Osteocyte (in vitro differentiated cells): Measurements from ENCODE around the gene PPFIA4. TPM values are rescaled to one million over a fixed set of nuclear protein-coding genes. Genes with fewer than 3 reads are reported as not detected.

Experiments
- DNase-seq: peaks from one replicate; pipeline ENCODE4 v3.0.0; 2021; ENCODE audit warnings: mixed read lengths; ENCODE audit not compliant: unreplicated experiment; ENCODE audit errors: extremely low spot score
- H3K27ac Mint-ChIP-seq: one replicate; pipeline ENCODE4 v1.8.0; 2021; ENCODE audit warnings: mild to moderate bottlenecking, mixed read lengths; ENCODE audit not compliant: unreplicated experiment
- H3K27me3 Mint-ChIP-seq: one replicate; pipeline ENCODE4 v1.8.0; 2021; ENCODE audit warnings: mixed read lengths; ENCODE audit not compliant: unreplicated experiment
- H3K36me3 Mint-ChIP-seq: one replicate; pipeline ENCODE4 v1.8.0; 2021; ENCODE audit warnings: mixed read lengths; ENCODE audit not compliant: unreplicated experiment
- H3K4me1 Mint-ChIP-seq: one replicate; pipeline ENCODE4 v1.8.0; 2021; ENCODE audit warnings: mixed read lengths; ENCODE audit not compliant: unreplicated experiment
- H3K4me3 Mint-ChIP-seq: one replicate; pipeline ENCODE4 v1.8.0; 2021; ENCODE audit warnings: mild to moderate bottlenecking, moderate library complexity, mixed read lengths; ENCODE audit not compliant: unreplicated experiment
- H3K9me3 Mint-ChIP-seq: one replicate; pipeline ENCODE4 v1.8.0; 2021; ENCODE audit warnings: mixed read lengths; ENCODE audit not compliant: unreplicated experiment
- CTCF ChIP-seq: fragments of 200-600 bp; sonication (generic); IDR thresholded peaks from 2 replicates; pipeline ENCODE4 v1.5.0; 2021; ENCODE audit warnings: antibody characterized with exemption, mild to moderate bottlenecking, moderate library complexity
- total RNA-seq: library from RNA; stranded (reverse); gene quantifications from 2 replicates; pipeline ENCODE4 v1.2.1, GENCODE V29; 2021

Gene PPFIA4
- total RNA-seq, 1 donor from 2014 or later, result 1.4 TPM

DNA sequence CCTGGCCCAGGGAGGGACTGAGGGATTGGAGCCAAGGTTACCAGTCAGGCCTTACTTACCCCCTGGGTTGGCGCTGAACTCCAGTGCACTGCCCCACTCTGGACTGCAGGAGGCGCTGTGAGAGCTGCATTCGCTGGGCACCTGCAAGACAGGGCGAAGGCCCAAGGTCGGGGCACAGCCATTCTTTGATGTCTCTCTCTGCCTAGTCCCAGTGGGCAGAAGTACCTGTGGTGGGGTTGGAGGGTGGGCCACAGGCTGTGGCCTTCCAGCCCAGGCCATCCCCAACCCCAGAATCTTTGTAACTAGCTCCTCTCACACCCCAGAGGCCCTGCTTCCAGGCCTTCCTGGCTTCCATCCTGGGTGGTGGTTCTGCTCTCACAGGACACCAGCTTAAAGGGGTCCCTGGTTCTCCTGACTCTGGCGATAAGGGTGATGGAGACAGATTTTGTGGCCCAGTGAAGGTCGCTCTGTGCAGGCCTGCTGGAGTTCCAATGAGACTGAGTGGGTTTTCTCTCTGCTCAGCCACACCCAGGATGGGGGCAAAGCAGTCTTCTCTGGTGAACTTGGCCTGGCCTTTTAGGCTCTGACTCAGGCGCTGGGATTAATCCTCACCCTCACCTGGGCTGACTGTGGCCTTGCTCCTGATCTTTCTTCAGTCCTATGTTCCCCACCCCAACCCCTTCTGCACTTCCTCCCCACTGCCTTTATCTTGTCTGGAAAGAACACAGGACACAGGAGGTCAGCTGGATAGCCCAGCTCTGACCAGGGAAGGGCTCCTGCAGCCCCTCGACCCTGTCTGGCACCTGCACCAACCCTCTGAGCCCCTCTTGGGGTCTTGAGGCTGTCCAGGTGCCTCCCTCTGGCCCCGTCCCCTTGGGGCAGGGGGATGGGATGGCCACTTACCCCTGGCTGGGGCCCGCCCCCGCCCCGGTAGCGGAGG, 58.6 kb downstream of the PPFIA4 start:
- H3K4me1 Mint-ChIP-seq, result peaks cover 2% of the 10 kb centered on the region
- H3K27me3 Mint-ChIP-seq, result peaks cover 47% of the 10 kb centered on the region
- H3K4me3 Mint-ChIP-seq, result no peak overlapping the region
- peak; percentile 36 for TF ChIP-seq CTCF
- peak; percentile 79 for DNase-seq
- H3K9me3 Mint-ChIP-seq, result no peaks in the 10 kb centered on the region
- H3K27ac Mint-ChIP-seq, result no peak overlapping the region
- H3K36me3 Mint-ChIP-seq, result no peaks in the 10 kb centered on the region

- peak; percentile 78 for DNase-seq
- TF ChIP-seq CTCF, result no peak
- Mint-ChIP-seq H3K27me3 (peaks cover 45% of the 10 kb centered on the region), H3K4me3 (no peak within 1 kb of the TSS), H3K4me1 (peaks cover 3% of the 10 kb centered on the region), H3K9me3 (no peaks in the 10 kb centered on the region), H3K36me3 (no peaks in the 10 kb centered on the region), H3K27ac (no peak within 1 kb of the TSS)
These were observed 59.5 kb downstream of the PPFIA4 start, which contains the start of gene MYOG for GRCh38 chr1:203085528-203086406. Gene MYOG (minus strand): TSS chr1:203086012. CDS start chr1:203085961, 51 bp downstream.

GRCh38 chr1:203086992-203087763, 60.9 kb downstream of the PPFIA4 start:
- no peak overlapping the region for H3K27ac Mint-ChIP-seq
- peaks cover 38% of the 10 kb centered on the region for H3K27me3 Mint-ChIP-seq
- H3K4me1 Mint-ChIP-seq, result peaks cover 1% of the 10 kb centered on the region
- H3K36me3 Mint-ChIP-seq, result no peaks in the 10 kb centered on the region
- H3K4me3 Mint-ChIP-seq, result no peak overlapping the region
- TF ChIP-seq CTCF, result no peak
- no peaks in the 10 kb centered on the region for H3K9me3 Mint-ChIP-seq
- peak; percentile 63 for DNase-seq

GRCh38 chr1:203088441-203088840, 62.1 kb downstream of the PPFIA4 start:
- no peak for TF ChIP-seq CTCF
- no peak overlapping the region for H3K27ac Mint-ChIP-seq
- no peaks in the 10 kb centered on the region for H3K9me3 Mint-ChIP-seq
- H3K4me1 Mint-ChIP-seq, result peaks cover 1% of the 10 kb centered on the region
- DNase-seq, result peak; percentile 51
- no peaks in the 10 kb centered on the region for H3K36me3 Mint-ChIP-seq
- H3K27me3 Mint-ChIP-seq, result peaks cover 42% of the 10 kb centered on the region
- H3K4me3 Mint-ChIP-seq, result no peak overlapping the region
